ENCODE results near the gene ROR2. TPM values are rescaled to one million over a fixed set of nuclear protein-coding genes. Genes with fewer than 3 reads are reported as not detected.

The ROR2 gene
- total and polyA plus RNA-seq, 11 donors = 0.18 to 9.0 (median 0.49) TPM

- intact Hi-C loops (cut with DNase I) = no loop called here
- 56 to 75% (median 64%) methylated on average over 8 of the region's 8 CpGs for WGBS, 4 donors
- Histone ChIP-seq H3K4me1 (no peaks in the 10 kb centered on the region), H3K36me3 (no peaks in the 10 kb centered on the region), H3K9me3 (no peaks in the 10 kb centered on the region), H3K4me3 (no peak overlapping the region), H3K27me3 (no peaks in the 10 kb centered on the region), H3K27ac (peak overlapping the region in 1 of 12 donors; percentile 65)
- TF ChIP-seq POLR2A (IDR thresholded peaks at IDR 0.05) = no peak
- TF ChIP-seq, protein P1, sequence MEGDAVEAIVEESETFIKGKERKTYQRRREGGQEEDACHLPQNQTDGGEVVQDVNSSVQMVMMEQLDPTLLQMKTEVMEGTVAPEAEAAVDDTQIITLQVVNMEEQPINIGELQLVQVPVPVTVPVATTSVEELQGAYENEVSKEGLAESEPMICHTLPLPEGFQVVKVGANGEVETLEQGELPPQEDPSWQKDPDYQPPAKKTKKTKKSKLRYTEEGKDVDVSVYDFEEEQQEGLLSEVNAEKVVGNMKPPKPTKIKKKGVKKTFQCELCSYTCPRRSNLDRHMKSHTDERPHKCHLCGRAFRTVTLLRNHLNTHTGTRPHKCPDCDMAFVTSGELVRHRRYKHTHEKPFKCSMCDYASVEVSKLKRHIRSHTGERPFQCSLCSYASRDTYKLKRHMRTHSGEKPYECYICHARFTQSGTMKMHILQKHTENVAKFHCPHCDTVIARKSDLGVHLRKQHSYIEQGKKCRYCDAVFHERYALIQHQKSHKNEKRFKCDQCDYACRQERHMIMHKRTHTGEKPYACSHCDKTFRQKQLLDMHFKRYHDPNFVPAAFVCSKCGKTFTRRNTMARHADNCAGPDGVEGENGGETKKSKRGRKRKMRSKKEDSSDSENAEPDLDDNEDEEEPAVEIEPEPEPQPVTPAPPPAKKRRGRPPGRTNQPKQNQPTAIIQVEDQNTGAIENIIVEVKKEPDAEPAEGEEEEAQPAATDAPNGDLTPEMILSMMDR (IDR thresholded peaks at IDR 0.05) = no peak
- no peak for DNase-seq
- ATAC-seq = no peak
Measured at GRCh38 chr9:91807643-91808246, 142.3 kb downstream of the ROR2 start.

DNA sequence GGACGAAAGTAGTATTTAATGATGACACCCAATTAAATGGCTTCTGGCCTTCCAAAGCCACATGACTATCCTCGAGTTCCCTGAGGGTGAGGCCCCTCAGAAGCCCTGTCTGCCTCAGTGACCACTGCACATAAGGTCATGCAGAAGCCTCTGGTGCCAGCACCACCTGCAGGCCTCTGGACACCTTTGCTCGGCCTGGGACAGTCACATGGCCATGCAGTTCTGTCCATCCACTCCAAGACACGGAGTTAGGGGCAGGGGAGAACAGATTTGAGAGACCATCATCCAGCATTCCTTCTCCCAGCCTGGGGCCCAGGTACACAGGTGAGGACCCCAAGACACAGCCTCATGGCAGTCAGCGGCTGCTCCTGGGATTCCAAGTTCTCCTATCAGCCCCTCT, 145.0 kb downstream of the ROR2 start:
- DNase-seq (no peak), ATAC-seq (no peak)
- H3K4me3 ChIP-seq = no peak overlapping the region
- intact Hi-C loops (cut with DNase I) = no loop called here
- H3K27ac ChIP-seq = peak overlapping the region in 1 of 12 donors; percentile 40
- H3K4me1 ChIP-seq = no peaks in the 10 kb centered on the region
- H3K36me3 ChIP-seq = no peaks in the 10 kb centered on the region
- 75 to 86% (median 81%) methylated on average over 4 to 5 of the region's 5 CpGs for WGBS, 4 donors
- no peak for TF ChIP-seq POLR2A (IDR thresholded peaks at IDR 0.05)
- TF ChIP-seq, protein P1 (IDR thresholded peaks at IDR 0.05) = no peak
- H3K27me3 ChIP-seq = peaks cover 0 to 3% (median 0%) of the 10 kb centered on the region in 9 donors
- no peaks in the 10 kb centered on the region for H3K9me3 ChIP-seq

DNA sequence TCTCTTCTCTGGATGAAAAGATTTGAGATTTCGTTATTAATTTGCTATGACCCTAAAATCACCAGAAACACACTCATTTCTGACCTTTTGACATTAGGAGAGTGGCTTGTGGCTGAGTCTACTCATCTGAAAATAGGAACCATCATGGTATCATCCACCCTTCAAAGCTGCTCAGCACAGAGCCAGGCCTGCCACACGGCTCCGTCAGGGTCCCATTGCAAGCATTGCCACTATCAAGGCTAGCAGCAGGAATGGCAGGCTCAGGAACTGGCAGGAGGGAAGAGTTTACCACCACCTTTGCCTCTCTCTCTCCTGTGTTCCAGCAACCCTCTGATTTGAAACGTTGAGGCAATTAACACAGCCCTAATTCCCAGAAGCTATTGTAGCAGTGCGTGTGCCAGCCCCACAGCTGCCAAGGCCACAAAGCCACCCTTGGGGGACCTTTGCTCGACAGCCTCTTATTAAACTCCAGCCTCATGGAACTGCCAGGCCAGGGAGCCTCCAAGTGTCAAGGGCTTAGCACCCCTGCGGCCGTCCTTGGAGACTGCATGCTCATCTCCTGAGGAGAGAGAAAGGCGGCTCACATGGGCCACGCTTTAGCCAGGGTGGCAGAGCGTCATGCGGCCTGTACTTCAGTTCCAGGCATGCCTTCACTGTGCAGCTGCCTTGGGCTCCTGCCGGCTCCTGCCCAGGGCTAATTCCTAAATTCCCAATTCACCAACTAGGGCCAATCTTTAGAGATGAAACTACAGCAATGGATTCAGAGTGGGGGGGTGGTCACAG, 145.9 kb downstream of the ROR2 start:
- intact Hi-C loops (cut with DNase I) = no loop called here
- Histone ChIP-seq H3K4me1 (no peaks in the 10 kb centered on the region), H3K27ac (peak overlapping the region in 1 of 12 donors; percentile 40), H3K27me3 (peaks cover 0 to 3% (median 0%) of the 10 kb centered on the region in 9 donors), H3K9me3 (no peaks in the 10 kb centered on the region), H3K36me3 (no peaks in the 10 kb centered on the region), H3K4me3 (no peak overlapping the region)
- WGBS, 4 donors = 78 to 83% (median 82%) methylated on average over 8 to 13 of the region's 13 CpGs
- TF ChIP-seq, protein P1 (IDR thresholded peaks at IDR 0.05) = no peak
- no peak for TF ChIP-seq POLR2A (IDR thresholded peaks at IDR 0.05)
- DNase-seq (no peak), ATAC-seq (no peak)

GRCh38 chr9:91803151-91803940, 146.7 kb downstream of the ROR2 start:
- peaks cover 0 to 3% (median 0%) of the 10 kb centered on the region in 9 donors for H3K27me3 ChIP-seq

More at GRCh38 chr9:91803151-91803940, 146.7 kb downstream of the ROR2 start:
- DNase-seq (no peak), ATAC-seq (no peak)
- H3K4me1 ChIP-seq = no peaks in the 10 kb centered on the region
- WGBS, 4 donors = 62 to 73% (median 67%) methylated on average over 8 of the region's 8 CpGs
- H3K9me3 ChIP-seq = no peaks in the 10 kb centered on the region
- intact Hi-C loops (cut with DNase I) = no loop called here
- H3K27ac ChIP-seq = peak overlapping the region in 1 of 12 donors; percentile 60
- H3K4me3 ChIP-seq = no peak overlapping the region
- H3K36me3 ChIP-seq = no peaks in the 10 kb centered on the region
- TF ChIP-seq POLR2A (IDR thresholded peaks at IDR 0.05) = no peak
- TF ChIP-seq, protein P1 (IDR thresholded peaks at IDR 0.05) = no peak

Data from heart left ventricle (tissue), 16 donors.